ENCODE results near the gene JADE2. TPM values are rescaled to one million over a fixed set of nuclear protein-coding genes. Genes with fewer than 3 reads are reported as not detected.
A peak's percentile ranks its signal among the peaks of the same experiment; 100 is the strongest.

The JADE2 gene
- total and polyA plus RNA-seq, 2 of the 8 experiments (the other 6 are each of a cell fraction or from before 2014, with no cell fraction given) = 19.2 to 55.8 TPM

GRCh38 chr5:134577022-134577795 is 51.7 kb downstream of the JADE2 start:
- Histone ChIP-seq H3K14ac (ENCODE audit: insufficient read length) (no peak overlapping the region), H3K36me3 (ENCODE audit: control insufficient read depth in 2 of 4, insufficient read depth in 4 of 4, low read length in 3 of 4) (peaks cover 17 to 69% (median 39%) of the 10 kb centered on the region in 4 experiments; a peak in 7 of 8 replicates), H3K4me3 (ENCODE audit: extremely low read depth in 1 of 4, insufficient read depth in 2 of 4, low read depth in 3 of 4, low read length in 4 of 4) (no peak overlapping the region), H2BK12ac (ENCODE audit: low read depth, low read length) (no peak overlapping the region), H3K56ac (replicated peaks; ENCODE audit: insufficient read length, low read depth, low read length) (no peak overlapping the region), H4K20me1 (replicated peaks in 1 of 2; ENCODE audit: control insufficient read depth in 1 of 2, insufficient read depth in 2 of 2, low read length in 2 of 2) (peaks cover 4 to 11% of the 10 kb centered on the region in 2 experiments), H3K4me1 (replicated peaks in 1 of 4; ENCODE audit: control insufficient read depth in 3 of 4, insufficient read depth in 4 of 4, low read length in 3 of 4) (no peaks in the 10 kb centered on the region; a peak in 1 of 7 replicates), H2BK15ac (ENCODE audit: low read length) (0 out of 2 replicates have a peak overlapping the region, but pooled peaks have one; percentile 61), H3K23me2 (ENCODE audit: low read depth, low read length) (no peaks in the 10 kb centered on the region), H3K23ac (ENCODE audit: insufficient read length) (no peak overlapping the region), H3K18ac (ENCODE audit: extremely low read depth, low read length) (no peak overlapping the region), H3K4ac (replicated peaks; ENCODE audit: insufficient read length, low read depth, low read length) (no peak overlapping the region), H3K79me2 (ENCODE audit: control insufficient read depth in 1 of 2, insufficient read depth in 2 of 2, low read length in 2 of 2) (no peaks in the 10 kb centered on the region), H3K9ac (replicated peaks in 1 of 4; ENCODE audit: extremely low read depth in 1 of 4, low read depth in 3 of 4, low read length in 3 of 4) (0 out of 7 replicates have a peak overlapping the region, but pooled peaks of 1 of the 4 experiments have one; percentile 2), H4K8ac (ENCODE audit: extremely low read depth, insufficient read depth, low read length) (no peak overlapping the region), H3K27me3 (replicated peaks in 1 of 4; ENCODE audit: control insufficient read depth in 3 of 4, extremely low read depth in 1 of 4, insufficient read depth in 3 of 4, low read length in 3 of 4) (no peaks in the 10 kb centered on the region), H3K9me3 (ENCODE audit: insufficient read depth in 2 of 2, low read depth in 1 of 2, low read length in 1 of 2) (no peaks in the 10 kb centered on the region), H2BK20ac (ENCODE audit: low read length) (no peak overlapping the region), H2BK5ac (ENCODE audit: low read depth, low read length) (no peak overlapping the region), H2AK5ac (ENCODE audit: low read depth, low read length) (no peak overlapping the region), H3K4me2 (ENCODE audit: insufficient read depth in 1 of 2, low read depth in 2 of 2, low read length in 2 of 2) (no peak overlapping the region), H2AFZ (ENCODE audit: low read length) (no peak overlapping the region), H4K5ac (ENCODE audit: insufficient read length, low read depth, low read length) (no peak overlapping the region), H3K27ac (ENCODE audit: low read depth, low read length) (no peak overlapping the region), H4K91ac (replicated peaks; ENCODE audit: insufficient read length, low read length) (no peak overlapping the region), H3K79me1 (ENCODE audit: low read depth, low read length) (peaks cover 2% of the 10 kb centered on the region; the same call in 1 of the 2 replicates), H2BK120ac (replicated peaks; ENCODE audit: low read depth, low read length) (no peak overlapping the region)
- ChIA-PET POLR2A (ENCODE audit: partially characterized antibody) (interaction anchor here (1.2 to 2.5 kb wide), 5 partner anchors 12 to 351 kb away, joined by 3 to 10 read pairs (median 3); partner anchors contain the start of gene PPP2CA), CTCF (ENCODE audit: partially characterized antibody) (interaction anchor here (0.5 to 11.6 kb wide), 29 partner anchors 10 to 277 kb away, joined by 3 to 97 read pairs (median 5); partner anchors contain the start of genes CDKN2AIPNL and JADE2)
- 67% methylated on average over 9 of the region's 10 CpGs; no CpG with 5 or more reads in 1 of the 2 experiments for WGBS, 2 experiments (ENCODE audit: extremely low coverage in 1 of 2, insufficient coverage in 1 of 2, insufficient read length in 1 of 2, insufficient replicate concordance in 2 of 2, low coverage in 1 of 2, low lambda C conversion rate in 2 of 2, missing lambda C conversion rate in 1 of 2)
- no peak for TF ChIP-seq HDAC2 (IDR thresholded peaks at IDR 0.05; ENCODE audit: borderline replicate concordance in 1 of 2, low read depth in 2 of 2, low read length in 2 of 2)
- TF ChIP-seq SRF (IDR thresholded peaks at IDR 0.05; ENCODE audit: low read depth, low read length) = no peak
- FAIRE-seq = no peak
- DNase-seq (ENCODE audit: low read depth in 1 of 2, low spot score in 2 of 2) = no peak

Measured in H1 (cell line).